GM21723 (cell line): ENCODE data around the gene SRRM3.
"Not testable (repeated sequence)": the region's sequence is repeated elsewhere in the genome, so short reads cannot be mapped to it uniquely, and the experiment has no call there.

Experiments
- ATAC-seq: cut with Tn5 transposase; IDR thresholded peaks from one replicate; pipeline ENCODE4 v1.9.1; 2021; ENCODE audit warnings: mild to moderate bottlenecking, moderate library complexity; ENCODE audit not compliant: unreplicated experiment

SRRM3 gene

GRCh38 chr7:76334320-76334967 is 132.7 kb downstream of the SRRM3 start:
- ATAC-seq: no peak

- not testable (repeated sequence) for ATAC-seq
These were observed 133.7 kb downstream of the SRRM3 start for GRCh38 chr7:76335417-76335816.

GRCh38 chr7:76336094-76336493 is 134.4 kb downstream of the SRRM3 start:
- ATAC-seq: no peak
